H1 (cell line): ENCODE measurements around the gene MAP1LC3A.
A peak's percentile ranks its signal among the peaks of the same experiment; 100 is the strongest.

Source experiments
- BRCA1 ChIP-seq: IDR thresholded peaks from 2 replicates; pipeline ENCODE4 v1.6.1; 2012; ENCODE audit warnings: low read depth, low read length, improper control_type of control experiment
- CREB1 ChIP-seq: IDR thresholded peaks from 2 replicates; pipeline ENCODE4 v1.6.1; 2012; ENCODE audit warnings: inconsistent platforms
- EP300 ChIP-seq, 2 experiments: IDR thresholded peaks; 1 replicate in 1 of 2; 2 replicates in 1 of 2; pipeline ENCODE4 v1.6.1; 2011 to 2012; ENCODE audit warnings: low read depth in 2 of 2, low read length in 2 of 2, mild to moderate bottlenecking in 2 of 2, borderline replicate concordance in 1 of 2, inconsistent platforms in 1 of 2, moderate library complexity in 1 of 2
- PHF8 ChIP-seq: fragments of 200-600 bp; sonication (generic); conservative IDR thresholded peaks from 2 replicates; pipeline ENCODE4 v1.7.1; 2012; ENCODE audit warnings: low read depth, mild to moderate bottlenecking, inconsistent platforms, low read length, moderate library complexity
- POLR2A ChIP-seq, 2 experiments: IDR thresholded peaks; 1 replicate in 1 of 2; 2 replicates in 1 of 2; pipeline ENCODE4 v1.6.1; 2011; ENCODE audit warnings: low read depth in 2 of 2, low read length in 2 of 2, mild to moderate bottlenecking in 2 of 2; ENCODE audit errors: control extremely low read depth in 1 of 2
- SIRT6 ChIP-seq: IDR thresholded peaks from one replicate; pipeline ENCODE4 v1.7.1; 2012; ENCODE audit warnings: low read length, inconsistent platforms
- SP2 ChIP-seq: IDR thresholded peaks from 2 replicates; pipeline ENCODE4 v1.6.1; 2012; ENCODE audit warnings: mild to moderate bottlenecking, low read length, inconsistent platforms
- SUZ12 ChIP-seq: fragments of 200-600 bp; sonication (generic); IDR thresholded peaks from 2 replicates; pipeline ENCODE4 v1.6.1; 2012; ENCODE audit warnings: mild to moderate bottlenecking, inconsistent platforms, low read length, moderate library complexity, mixed read lengths
- TAF7 ChIP-seq: optimal IDR thresholded peaks from 2 replicates; pipeline ENCODE3; 2011; ENCODE audit warnings: low read depth, mild to moderate bottlenecking, inconsistent platforms, low read length, moderate library complexity, borderline replicate concordance
- TEAD4 ChIP-seq: IDR thresholded peaks from 2 replicates; pipeline ENCODE4 v1.6.1; 2012; ENCODE audit warnings: low read depth, low read length, inconsistent platforms, mixed read lengths
- YY1 ChIP-seq: IDR thresholded peaks from 2 replicates; pipeline ENCODE4 v1.6.1; 2011; ENCODE audit warnings: low read depth, mild to moderate bottlenecking, low read length
- TF ChIP-seq, protein P1 (sequence below): IDR thresholded peaks from 2 replicates; pipeline ENCODE4 v1.6.1; 2012; ENCODE audit warnings: inconsistent platforms
- TF ChIP-seq, protein P2 (sequence below), 3 experiments: IDR thresholded peaks; 1 replicate in 2 of 3; 2 replicates in 1 of 3; pipeline versions ENCODE4 v1.5.1 to v1.6.1; 2011; ENCODE audit warnings: low read length in 3 of 3, mild to moderate bottlenecking in 3 of 3, inconsistent platforms in 2 of 3, low read depth in 1 of 3, moderate library complexity in 1 of 3; ENCODE audit not compliant: insufficient read depth in 1 of 3; ENCODE audit errors: control extremely low read depth in 1 of 3

DNA sequence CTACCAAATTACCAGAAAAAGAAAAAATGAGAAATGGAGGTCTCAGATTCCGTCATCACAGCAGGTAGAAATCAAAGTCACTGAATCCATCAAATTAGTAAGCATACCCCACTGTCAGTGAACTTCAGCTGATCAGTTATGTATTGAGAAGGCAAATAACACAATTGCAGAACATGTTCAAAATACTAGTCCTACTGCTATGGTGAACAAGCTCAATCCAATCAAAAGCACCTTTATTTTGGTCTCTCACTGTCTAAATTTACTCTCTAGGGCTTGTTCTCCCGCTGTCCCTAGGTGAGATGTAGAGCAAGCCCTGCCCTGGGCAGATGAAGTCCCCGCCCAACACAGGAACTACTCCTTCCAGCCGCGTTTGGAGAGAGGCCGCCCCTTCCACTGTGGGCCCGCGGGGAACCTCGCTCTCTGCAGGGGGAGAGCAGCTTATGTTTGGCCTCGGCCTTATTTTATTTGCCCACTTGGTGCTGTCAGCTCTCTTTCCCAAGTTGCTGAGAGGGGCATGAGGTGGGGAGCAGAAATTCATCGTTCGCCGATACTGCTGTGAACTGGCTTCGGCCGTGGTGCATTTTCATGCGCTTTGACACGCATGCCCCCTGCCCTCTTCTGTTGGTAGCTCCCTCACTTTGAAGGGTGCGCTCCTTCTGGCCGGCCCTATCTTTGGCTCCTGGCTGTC, 14.3 kb upstream of the MAP1LC3A start:
- TF ChIP-seq PHF8 (no peak), CREB1 (no peak), TEAD4 (no peak), TAF7 (no peak), SUZ12 (no peak), BRCA1 (no peak), SP2 (no peak), SIRT6 (no peak), POLR2A (IDR thresholded peaks at IDR 0.05; ENCODE audit: control extremely low read depth in 1 of 2, low read depth in 2 of 2, low read length in 2 of 2) (no peak), EP300 (IDR thresholded peaks at IDR 0.05; ENCODE audit: borderline replicate concordance in 1 of 2, low read depth in 2 of 2, low read length in 2 of 2) (peak in 1 of 2 experiments; percentile 41; a peak in 1 of 3 replicates), YY1 (no peak)
- TF ChIP-seq, protein P1, sequence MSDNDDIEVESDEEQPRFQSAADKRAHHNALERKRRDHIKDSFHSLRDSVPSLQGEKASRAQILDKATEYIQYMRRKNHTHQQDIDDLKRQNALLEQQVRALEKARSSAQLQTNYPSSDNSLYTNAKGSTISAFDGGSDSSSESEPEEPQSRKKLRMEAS, result peak; percentile 63
- TF ChIP-seq, protein P2, sequence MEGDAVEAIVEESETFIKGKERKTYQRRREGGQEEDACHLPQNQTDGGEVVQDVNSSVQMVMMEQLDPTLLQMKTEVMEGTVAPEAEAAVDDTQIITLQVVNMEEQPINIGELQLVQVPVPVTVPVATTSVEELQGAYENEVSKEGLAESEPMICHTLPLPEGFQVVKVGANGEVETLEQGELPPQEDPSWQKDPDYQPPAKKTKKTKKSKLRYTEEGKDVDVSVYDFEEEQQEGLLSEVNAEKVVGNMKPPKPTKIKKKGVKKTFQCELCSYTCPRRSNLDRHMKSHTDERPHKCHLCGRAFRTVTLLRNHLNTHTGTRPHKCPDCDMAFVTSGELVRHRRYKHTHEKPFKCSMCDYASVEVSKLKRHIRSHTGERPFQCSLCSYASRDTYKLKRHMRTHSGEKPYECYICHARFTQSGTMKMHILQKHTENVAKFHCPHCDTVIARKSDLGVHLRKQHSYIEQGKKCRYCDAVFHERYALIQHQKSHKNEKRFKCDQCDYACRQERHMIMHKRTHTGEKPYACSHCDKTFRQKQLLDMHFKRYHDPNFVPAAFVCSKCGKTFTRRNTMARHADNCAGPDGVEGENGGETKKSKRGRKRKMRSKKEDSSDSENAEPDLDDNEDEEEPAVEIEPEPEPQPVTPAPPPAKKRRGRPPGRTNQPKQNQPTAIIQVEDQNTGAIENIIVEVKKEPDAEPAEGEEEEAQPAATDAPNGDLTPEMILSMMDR (IDR thresholded peaks at IDR 0.05; ENCODE audit: control extremely low read depth in 1 of 3, insufficient read depth in 1 of 3, low read depth in 1 of 3, low read length in 3 of 3), result no peak
